Activated CD4-positive, alpha-beta T cell treated with anti-CD3 and anti-CD28 coated beads for 36 hours (primary cell): ENCODE measurements around the gene TP53BP1. TPM values are rescaled to one million over a fixed set of nuclear protein-coding genes. Genes with fewer than 3 reads are reported as not detected.

Experiments
- total RNA-seq, 2 experiments: library from RNA; stranded (reverse); gene quantifications; one replicate each; pipeline ENCODE4 v1.2.3, GENCODE V29; 2021

TP53BP1 gene
- total RNA-seq, 2 experiments from 2014 or later = 22.4 to 23.9 TPM

Other genes with a start within 250 kb of the TP53BP1 start
- gene TGM5, start 226.2 kb downstream of the TP53BP1 start, total RNA-seq = not detected
- not detected for gene TGM7, start 190.9 kb downstream of the TP53BP1 start, total RNA-seq
- gene LCMT2, start 162.6 kb downstream of the TP53BP1 start, total RNA-seq = 1 to 10 TPM; 7.6 to 8.5 TPM
- gene ZSCAN29, start 122.1 kb downstream of the TP53BP1 start, total RNA-seq = 10 to 100 TPM; 20.8 to 26.4 TPM
- 10 to 100 TPM; 43.6 to 44.0 TPM for gene TUBGCP4, start 122.1 kb downstream of the TP53BP1 start, total RNA-seq
- gene MAP1A, start 24.5 kb upstream of the TP53BP1 start, total RNA-seq = 1 to 10 TPM; 1.3 TPM
- gene PPIP5K1, start 97.1 kb upstream of the TP53BP1 start, total RNA-seq = 10 to 100 TPM; 37.7 to 42.6 TPM
- gene CKMT1B, start 100.9 kb upstream of the TP53BP1 start, total RNA-seq = under 1 TPM in 1 of 2 experiments, not detected in 1; 0.25 TPM
- 1 to 10 TPM in 1 of 2 experiments, under 1 TPM in 1; 0.66 to 1.0 TPM for gene STRC, start 125.6 kb upstream of the TP53BP1 start, total RNA-seq
- 1 to 10 TPM; 1.9 to 2.2 TPM for gene CATSPER2, start 155.7 kb upstream of the TP53BP1 start, total RNA-seq
- gene CKMT1A, start 200.7 kb upstream of the TP53BP1 start, total RNA-seq = under 1 TPM; 0.27 to 0.33 TPM